HG03457 (cell line): ENCODE data around the gene SLC26A6.

Experiments
- ATAC-seq: cut with Tn5 transposase; IDR thresholded peaks from one replicate; pipeline ENCODE4 v1.9.1; 2021; ENCODE audit warnings: moderate number of reproducible peaks; ENCODE audit not compliant: unreplicated experiment

Gene SLC26A6

GRCh38 chr3:48635222-48636021 is at the start of gene SLC26A6:
SLC26A6 (minus strand) TSS chr3:48635461; CDS start chr3:48635393, 68 bp downstream.
- ATAC-seq = peak; percentile 62

- ATAC-seq = no peak
These were observed 49.4 kb upstream of the SLC26A6 start for GRCh38 chr3:48684480-48685143.

GRCh38 chr3:48684054-48684349 is 48.7 kb upstream of the SLC26A6 start:
- ATAC-seq = no peak

GRCh38 chr3:48682786-48683185 is 47.5 kb upstream of the SLC26A6 start:
- no peak for ATAC-seq

- ATAC-seq = no peak
These were observed 46.8 kb upstream of the SLC26A6 start for GRCh38 chr3:48681974-48682610.

- no peak for ATAC-seq
These were observed 46.2 kb upstream of the SLC26A6 start for GRCh38 chr3:48681541-48681880.

GRCh38 chr3:48680811-48681540 is 45.7 kb upstream of the SLC26A6 start:
- ATAC-seq = no peak

GRCh38 chr3:48679411-48680391 is 44.4 kb upstream of the SLC26A6 start:
- no peak for ATAC-seq

- no peak for ATAC-seq
These were observed 43.5 kb upstream of the SLC26A6 start for GRCh38 chr3:48678566-48679380.

- ATAC-seq = no peak
These were observed 42.8 kb upstream of the SLC26A6 start for GRCh38 chr3:48678056-48678455.

GRCh38 chr3:48674505-48674904 is 39.2 kb upstream of the SLC26A6 start:
- no peak for ATAC-seq

GRCh38 chr3:48672522-48672921 is 37.3 kb upstream of the SLC26A6 start:
- ATAC-seq = no peak

GRCh38 chr3:48664929-48665328 is 29.7 kb upstream of the SLC26A6 start:
- no peak for ATAC-seq

- no peak for ATAC-seq
These were observed 29.0 kb upstream of the SLC26A6 start for GRCh38 chr3:48664313-48664644.

- ATAC-seq = peak; percentile 74
These were observed 28.4 kb upstream of the SLC26A6 start for GRCh38 chr3:48663489-48664312.

- no peak for ATAC-seq
These were observed 27.7 kb upstream of the SLC26A6 start, which contains the start of gene CELSR3 for GRCh38 chr3:48662753-48663488. CELSR3 (minus strand) TSS chr3:48662886; CDS start chr3:48662634, 252 bp downstream.

GRCh38 chr3:48662145-48662752 is 27.0 kb upstream of the SLC26A6 start:
- ATAC-seq = no peak
